ENCODE results near the gene GPR61. TPM values are rescaled to one million over a fixed set of nuclear protein-coding genes. Genes with fewer than 3 reads are reported as not detected.

GPR61 gene
- total and polyA plus RNA-seq, 2 experiments from 2014 or later = 1.9 to 3.3 TPM

DNA sequence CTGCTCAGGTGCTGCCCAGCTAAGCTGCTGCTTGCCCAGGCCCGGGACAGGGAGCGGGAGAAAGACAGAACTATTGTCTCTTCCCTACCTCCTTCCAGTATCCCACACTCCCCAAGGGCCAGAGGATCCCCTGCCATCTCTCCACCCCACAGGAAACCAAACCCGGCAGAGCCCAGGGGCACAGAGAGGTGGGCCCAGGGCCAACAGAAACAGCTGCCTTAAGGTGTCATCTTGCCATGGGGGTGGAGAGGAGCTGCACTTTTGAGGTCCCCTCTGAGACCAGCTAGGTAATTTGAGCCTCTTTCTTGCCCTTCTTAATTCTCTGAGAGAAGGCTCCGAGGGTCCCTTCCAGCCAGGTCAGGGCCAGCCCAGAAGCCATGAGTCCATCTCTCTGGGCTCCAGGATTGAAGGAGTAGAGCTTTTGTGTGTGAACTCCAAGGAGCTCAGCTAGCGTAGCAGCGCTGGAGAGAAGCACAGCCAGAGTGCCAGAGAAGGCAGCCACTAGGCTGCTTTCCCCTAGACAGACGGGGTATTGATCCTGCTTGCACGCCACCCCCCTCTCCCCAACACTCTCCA, 9.7 kb upstream of the GPR61 start:
- Histone ChIP-seq H3K27ac (no peak overlapping the region), H3K36me3 (no peaks in the 10 kb centered on the region), H3K9me3 (ENCODE audit: low read depth) (no peaks in the 10 kb centered on the region), H3K27me3 (peaks cover 3% of the 10 kb centered on the region), H3K4me1 (ENCODE audit: low read depth) (peaks cover 4% of the 10 kb centered on the region), H3K4me3 (no peak overlapping the region)
- DNase-seq (ENCODE audit: low read depth in 1 of 2, low spot score in 1 of 2) = no peak
- TF ChIP-seq, protein P1, sequence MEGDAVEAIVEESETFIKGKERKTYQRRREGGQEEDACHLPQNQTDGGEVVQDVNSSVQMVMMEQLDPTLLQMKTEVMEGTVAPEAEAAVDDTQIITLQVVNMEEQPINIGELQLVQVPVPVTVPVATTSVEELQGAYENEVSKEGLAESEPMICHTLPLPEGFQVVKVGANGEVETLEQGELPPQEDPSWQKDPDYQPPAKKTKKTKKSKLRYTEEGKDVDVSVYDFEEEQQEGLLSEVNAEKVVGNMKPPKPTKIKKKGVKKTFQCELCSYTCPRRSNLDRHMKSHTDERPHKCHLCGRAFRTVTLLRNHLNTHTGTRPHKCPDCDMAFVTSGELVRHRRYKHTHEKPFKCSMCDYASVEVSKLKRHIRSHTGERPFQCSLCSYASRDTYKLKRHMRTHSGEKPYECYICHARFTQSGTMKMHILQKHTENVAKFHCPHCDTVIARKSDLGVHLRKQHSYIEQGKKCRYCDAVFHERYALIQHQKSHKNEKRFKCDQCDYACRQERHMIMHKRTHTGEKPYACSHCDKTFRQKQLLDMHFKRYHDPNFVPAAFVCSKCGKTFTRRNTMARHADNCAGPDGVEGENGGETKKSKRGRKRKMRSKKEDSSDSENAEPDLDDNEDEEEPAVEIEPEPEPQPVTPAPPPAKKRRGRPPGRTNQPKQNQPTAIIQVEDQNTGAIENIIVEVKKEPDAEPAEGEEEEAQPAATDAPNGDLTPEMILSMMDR (IDR thresholded peaks at IDR 0.05; ENCODE audit: low read depth, low read length) = no peak

DNA sequence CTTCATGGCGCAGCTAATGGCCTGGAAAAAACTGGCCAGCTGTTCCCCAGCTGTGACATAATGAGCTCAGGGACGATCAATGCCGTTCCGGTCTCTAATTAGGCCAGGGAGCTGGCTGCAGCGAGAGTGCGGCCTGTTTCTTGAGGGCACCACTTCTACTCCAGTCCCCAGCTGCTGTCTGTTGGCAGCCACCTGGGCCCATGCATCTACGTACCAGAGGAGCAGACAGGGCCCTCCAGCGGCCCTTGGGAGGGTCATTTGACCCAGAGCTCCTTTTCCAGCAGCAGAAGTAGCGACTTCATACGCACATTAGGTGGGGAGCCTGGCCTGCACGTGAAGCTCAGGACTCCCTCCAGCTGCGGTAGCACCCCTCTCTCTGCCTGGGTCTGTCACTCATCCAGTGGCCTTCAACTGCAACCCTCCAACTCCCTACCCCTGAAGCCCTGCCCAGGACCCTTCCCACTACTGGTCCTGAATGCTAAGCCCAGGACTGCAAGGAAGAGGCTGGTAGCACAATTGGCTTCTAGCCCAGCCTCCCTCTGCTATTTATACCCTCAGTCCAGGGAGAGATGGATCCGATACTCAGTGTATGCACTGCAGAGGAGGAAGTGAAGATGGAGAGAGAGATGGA, 9.1 kb upstream of the GPR61 start:
- Histone ChIP-seq H3K9me3 (ENCODE audit: low read depth) (no peaks in the 10 kb centered on the region), H3K27ac (no peak overlapping the region), H3K4me1 (ENCODE audit: low read depth) (peaks cover 8% of the 10 kb centered on the region), H3K36me3 (no peaks in the 10 kb centered on the region), H3K27me3 (peaks cover 3% of the 10 kb centered on the region), H3K4me3 (no peak overlapping the region)
- DNase-seq (ENCODE audit: low read depth in 1 of 2, low spot score in 1 of 2) = no peak
- TF ChIP-seq, protein P1 (IDR thresholded peaks at IDR 0.05; ENCODE audit: low read depth, low read length) = no peak

DNA sequence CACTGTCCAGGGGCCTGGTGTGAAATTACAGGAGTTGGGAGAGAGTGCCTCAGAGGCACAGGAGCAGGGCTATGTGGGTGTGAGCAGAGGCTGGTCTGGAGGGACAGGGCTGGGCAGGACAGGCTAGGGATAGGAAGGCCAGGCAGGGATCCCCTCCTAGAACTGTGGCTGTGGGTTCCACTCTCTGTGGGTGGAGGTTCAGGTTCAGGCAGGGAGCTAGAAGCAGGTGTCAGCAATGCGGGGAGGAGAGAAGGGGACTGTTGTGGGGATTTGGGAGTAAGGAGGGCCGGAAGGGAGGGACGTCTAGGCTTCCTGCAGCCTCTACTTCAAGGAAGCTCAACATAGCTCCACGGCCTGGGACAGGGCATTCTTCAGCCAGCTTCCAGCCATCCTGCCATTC, 8.3 kb upstream of the GPR61 start:
- Histone ChIP-seq H3K36me3 (no peaks in the 10 kb centered on the region), H3K9me3 (ENCODE audit: low read depth) (no peaks in the 10 kb centered on the region), H3K27me3 (no peaks in the 10 kb centered on the region), H3K4me1 (ENCODE audit: low read depth) (peaks cover 16% of the 10 kb centered on the region), H3K27ac (no peak overlapping the region), H3K4me3 (no peak overlapping the region)
- no peak for DNase-seq (ENCODE audit: low read depth in 1 of 2, low spot score in 1 of 2)
- TF ChIP-seq, protein P1 (IDR thresholded peaks at IDR 0.05; ENCODE audit: low read depth, low read length) = no peak

DNA sequence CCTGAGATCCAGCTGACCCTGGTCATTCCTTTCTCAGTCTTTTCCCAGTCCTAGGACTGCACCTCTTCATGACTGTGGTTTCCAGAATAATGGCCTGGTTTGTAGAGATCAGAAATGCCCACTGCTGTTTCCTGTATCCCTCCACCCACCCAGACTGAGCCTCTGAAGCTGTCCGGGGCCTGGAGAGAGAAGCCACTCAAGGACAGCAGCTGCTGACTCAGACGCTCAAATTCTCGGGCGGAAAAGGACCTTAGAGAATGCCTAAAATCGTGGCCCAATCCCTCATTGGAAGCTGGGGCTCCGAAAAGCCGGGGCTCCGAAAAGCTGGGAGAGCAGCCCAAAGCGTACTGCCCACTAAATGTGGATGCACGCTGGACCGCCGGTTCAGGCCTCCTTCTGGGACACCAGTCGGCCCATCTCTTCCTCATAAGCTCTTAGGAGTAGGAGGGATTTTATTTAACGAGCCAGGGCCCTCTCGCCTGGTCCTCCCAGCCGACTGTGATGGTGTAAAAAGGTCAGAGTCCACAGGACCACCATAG, 7.8 kb upstream of the GPR61 start:
- H3K36me3 ChIP-seq = no peaks in the 10 kb centered on the region
- H3K4me1 ChIP-seq (ENCODE audit: low read depth) = peaks cover 20% of the 10 kb centered on the region
- no peak overlapping the region for H3K4me3 ChIP-seq
- H3K27me3 ChIP-seq = no peaks in the 10 kb centered on the region
- TF ChIP-seq, protein P1 (IDR thresholded peaks at IDR 0.05; ENCODE audit: low read depth, low read length) = no peak
- no peaks in the 10 kb centered on the region for H3K9me3 ChIP-seq (ENCODE audit: low read depth)
- no peak overlapping the region for H3K27ac ChIP-seq
- DNase-seq (ENCODE audit: low read depth in 1 of 2, low spot score in 1 of 2) = no peak

DNA sequence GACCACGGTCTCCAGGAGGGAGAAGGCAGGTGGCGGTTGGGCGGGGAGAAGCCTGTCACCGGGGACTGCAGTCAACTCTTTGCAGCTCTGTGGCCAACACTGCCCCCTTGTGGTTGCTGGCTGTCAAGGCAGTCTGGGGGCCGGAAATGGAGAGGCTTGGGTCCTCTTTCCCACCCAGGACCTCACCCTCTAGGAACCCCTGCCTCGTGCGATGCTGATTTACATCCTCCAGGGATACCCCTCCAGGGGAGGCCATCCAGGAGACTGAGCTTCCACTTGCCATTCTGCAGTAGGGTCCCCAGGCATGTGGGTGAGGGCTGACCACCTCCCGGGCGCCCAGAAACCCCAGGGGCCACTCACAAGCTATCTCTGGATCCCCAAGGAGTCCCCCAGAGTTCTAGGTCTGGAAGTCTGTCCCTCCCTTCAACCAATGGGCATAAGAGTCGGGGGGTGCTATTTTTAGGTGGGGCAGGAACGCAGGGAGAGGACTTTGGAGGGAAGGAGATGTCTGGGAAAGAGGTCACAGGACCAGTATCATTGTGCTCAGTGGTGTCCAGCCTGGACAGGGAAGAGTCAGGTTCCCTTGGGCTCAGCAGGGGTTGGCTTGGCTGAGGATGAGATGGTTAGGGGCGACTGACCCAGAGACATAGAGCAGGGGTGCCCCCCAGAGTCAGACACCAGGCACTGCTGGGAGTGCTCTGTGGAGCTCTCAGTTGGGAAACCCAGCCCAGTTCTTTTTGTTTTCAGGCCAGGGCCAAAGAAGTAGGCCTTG, 7.1 kb upstream of the GPR61 start:
- Histone ChIP-seq H3K4me3 (no peak overlapping the region), H3K27me3 (no peaks in the 10 kb centered on the region), H3K4me1 (ENCODE audit: low read depth) (peaks cover 20% of the 10 kb centered on the region), H3K27ac (no peak overlapping the region), H3K36me3 (no peaks in the 10 kb centered on the region), H3K9me3 (ENCODE audit: low read depth) (no peaks in the 10 kb centered on the region)
- TF ChIP-seq, protein P1 (IDR thresholded peaks at IDR 0.05; ENCODE audit: low read depth, low read length) = peak; percentile 98
- DNase-seq (ENCODE audit: low read depth in 1 of 2, low spot score in 1 of 2) = peak; percentile 82 to 84
